ENCODE results near the gene SMARCD3.

GRCh38 chr7:151247611-151248345, 716 bp downstream of the SMARCD3 start:
- no peak for TF ChIP-seq EZH2 (IDR thresholded peaks at IDR 0.05; ENCODE audit: borderline replicate concordance, insufficient read depth, low read length, poor library complexity, severe bottlenecking)
- TF ChIP-seq TAF1 (IDR thresholded peaks at IDR 0.05; ENCODE audit: low read depth) = no peak
- TF ChIP-seq, protein P1, sequence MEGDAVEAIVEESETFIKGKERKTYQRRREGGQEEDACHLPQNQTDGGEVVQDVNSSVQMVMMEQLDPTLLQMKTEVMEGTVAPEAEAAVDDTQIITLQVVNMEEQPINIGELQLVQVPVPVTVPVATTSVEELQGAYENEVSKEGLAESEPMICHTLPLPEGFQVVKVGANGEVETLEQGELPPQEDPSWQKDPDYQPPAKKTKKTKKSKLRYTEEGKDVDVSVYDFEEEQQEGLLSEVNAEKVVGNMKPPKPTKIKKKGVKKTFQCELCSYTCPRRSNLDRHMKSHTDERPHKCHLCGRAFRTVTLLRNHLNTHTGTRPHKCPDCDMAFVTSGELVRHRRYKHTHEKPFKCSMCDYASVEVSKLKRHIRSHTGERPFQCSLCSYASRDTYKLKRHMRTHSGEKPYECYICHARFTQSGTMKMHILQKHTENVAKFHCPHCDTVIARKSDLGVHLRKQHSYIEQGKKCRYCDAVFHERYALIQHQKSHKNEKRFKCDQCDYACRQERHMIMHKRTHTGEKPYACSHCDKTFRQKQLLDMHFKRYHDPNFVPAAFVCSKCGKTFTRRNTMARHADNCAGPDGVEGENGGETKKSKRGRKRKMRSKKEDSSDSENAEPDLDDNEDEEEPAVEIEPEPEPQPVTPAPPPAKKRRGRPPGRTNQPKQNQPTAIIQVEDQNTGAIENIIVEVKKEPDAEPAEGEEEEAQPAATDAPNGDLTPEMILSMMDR (IDR thresholded peaks at IDR 0.05; ENCODE audit: poor library complexity, severe bottlenecking) = no peak
- TF ChIP-seq RAD21 (conservative IDR thresholded peaks at IDR 0.05) = no peak
- no peak for TF ChIP-seq EP300 (conservative IDR thresholded peaks at IDR 0.05; ENCODE audit: poor library complexity, severe bottlenecking)
- no peak for TF ChIP-seq POLR2AphosphoS5 (IDR thresholded peaks at IDR 0.05)
- no peak for TF ChIP-seq SMC3 (conservative IDR thresholded peaks at IDR 0.05; ENCODE audit: poor library complexity)
- TF ChIP-seq, protein P2, sequence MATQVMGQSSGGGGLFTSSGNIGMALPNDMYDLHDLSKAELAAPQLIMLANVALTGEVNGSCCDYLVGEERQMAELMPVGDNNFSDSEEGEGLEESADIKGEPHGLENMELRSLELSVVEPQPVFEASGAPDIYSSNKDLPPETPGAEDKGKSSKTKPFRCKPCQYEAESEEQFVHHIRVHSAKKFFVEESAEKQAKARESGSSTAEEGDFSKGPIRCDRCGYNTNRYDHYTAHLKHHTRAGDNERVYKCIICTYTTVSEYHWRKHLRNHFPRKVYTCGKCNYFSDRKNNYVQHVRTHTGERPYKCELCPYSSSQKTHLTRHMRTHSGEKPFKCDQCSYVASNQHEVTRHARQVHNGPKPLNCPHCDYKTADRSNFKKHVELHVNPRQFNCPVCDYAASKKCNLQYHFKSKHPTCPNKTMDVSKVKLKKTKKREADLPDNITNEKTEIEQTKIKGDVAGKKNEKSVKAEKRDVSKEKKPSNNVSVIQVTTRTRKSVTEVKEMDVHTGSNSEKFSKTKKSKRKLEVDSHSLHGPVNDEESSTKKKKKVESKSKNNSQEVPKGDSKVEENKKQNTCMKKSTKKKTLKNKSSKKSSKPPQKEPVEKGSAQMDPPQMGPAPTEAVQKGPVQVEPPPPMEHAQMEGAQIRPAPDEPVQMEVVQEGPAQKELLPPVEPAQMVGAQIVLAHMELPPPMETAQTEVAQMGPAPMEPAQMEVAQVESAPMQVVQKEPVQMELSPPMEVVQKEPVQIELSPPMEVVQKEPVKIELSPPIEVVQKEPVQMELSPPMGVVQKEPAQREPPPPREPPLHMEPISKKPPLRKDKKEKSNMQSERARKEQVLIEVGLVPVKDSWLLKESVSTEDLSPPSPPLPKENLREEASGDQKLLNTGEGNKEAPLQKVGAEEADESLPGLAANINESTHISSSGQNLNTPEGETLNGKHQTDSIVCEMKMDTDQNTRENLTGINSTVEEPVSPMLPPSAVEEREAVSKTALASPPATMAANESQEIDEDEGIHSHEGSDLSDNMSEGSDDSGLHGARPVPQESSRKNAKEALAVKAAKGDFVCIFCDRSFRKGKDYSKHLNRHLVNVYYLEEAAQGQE (IDR thresholded peaks at IDR 0.05; ENCODE audit: borderline replicate concordance) = no peak
